Spleen (tissue), 7 donors: Measurements from ENCODE around the gene POU3F2.

Experiments
- POLR2A ChIP-seq, 3 donors: fragments of 450-650 bp; IDR thresholded peaks; one replicate each; pipeline ENCODE4 v1.5.1; 2017; ENCODE audit warnings: antibody characterized with exemption in 3 of 3, mild to moderate bottlenecking in 1 of 3
- TF ChIP-seq, protein P1 (sequence below), 11 experiments: fragments of 200-600 bp in 7 of 11; fragments of 450-650 bp in 4 of 11; sonication (generic) in 4 of 11; IDR thresholded peaks in 8 of 11; conservative IDR thresholded peaks in 3 of 11; 1 replicate in 7 of 11; 2 replicates in 4 of 11; pipeline versions ENCODE4 v1.4.0 to v1.8.0; 2016 to 2021; ENCODE audit warnings: antibody characterized with exemption in 11 of 11, inconsistent platforms in 4 of 11, mild to moderate bottlenecking in 1 of 11
- donor health status: DM: no; HTN: no; CAD: no; lungs with moderate emphysema.
- donor health status: DM: no; HTN: no; CAD: no.
- donor health status: DM: no; HTN: no; CAD: no.

DNA sequence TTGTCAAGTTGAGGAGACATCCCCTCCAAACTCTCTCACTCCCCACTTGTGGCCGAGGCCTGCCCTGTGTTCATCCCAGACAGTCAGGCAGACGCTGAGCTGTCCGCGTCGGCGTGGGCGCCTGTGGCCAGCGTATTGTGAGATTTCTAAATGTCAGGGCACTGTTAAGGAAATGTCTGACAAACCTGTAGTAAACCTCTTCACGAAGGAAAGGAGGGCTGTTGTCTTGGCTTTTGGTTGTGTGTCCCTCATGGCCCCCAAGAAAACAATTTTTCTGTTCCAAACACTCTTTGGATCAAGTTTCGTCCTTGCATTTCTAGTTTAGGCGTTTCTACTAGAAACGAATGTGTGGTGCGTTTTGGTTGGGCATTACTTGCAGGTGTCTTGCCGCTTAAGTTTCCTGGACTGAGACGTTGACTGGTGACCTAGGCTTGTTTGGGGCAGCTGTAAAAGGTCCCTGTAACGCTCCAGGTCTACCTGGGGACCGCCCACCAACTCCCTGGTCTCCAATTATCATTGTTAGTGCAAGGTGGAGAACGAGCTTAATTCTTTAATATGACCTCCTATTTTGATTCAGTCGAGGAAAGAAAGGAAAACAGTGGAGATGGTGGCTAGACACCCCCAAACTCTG is 8.7 kb upstream of the POU3F2 start:
- no peak for TF ChIP-seq POLR2A (IDR thresholded peaks at IDR 0.05)
- TF ChIP-seq, protein P1, sequence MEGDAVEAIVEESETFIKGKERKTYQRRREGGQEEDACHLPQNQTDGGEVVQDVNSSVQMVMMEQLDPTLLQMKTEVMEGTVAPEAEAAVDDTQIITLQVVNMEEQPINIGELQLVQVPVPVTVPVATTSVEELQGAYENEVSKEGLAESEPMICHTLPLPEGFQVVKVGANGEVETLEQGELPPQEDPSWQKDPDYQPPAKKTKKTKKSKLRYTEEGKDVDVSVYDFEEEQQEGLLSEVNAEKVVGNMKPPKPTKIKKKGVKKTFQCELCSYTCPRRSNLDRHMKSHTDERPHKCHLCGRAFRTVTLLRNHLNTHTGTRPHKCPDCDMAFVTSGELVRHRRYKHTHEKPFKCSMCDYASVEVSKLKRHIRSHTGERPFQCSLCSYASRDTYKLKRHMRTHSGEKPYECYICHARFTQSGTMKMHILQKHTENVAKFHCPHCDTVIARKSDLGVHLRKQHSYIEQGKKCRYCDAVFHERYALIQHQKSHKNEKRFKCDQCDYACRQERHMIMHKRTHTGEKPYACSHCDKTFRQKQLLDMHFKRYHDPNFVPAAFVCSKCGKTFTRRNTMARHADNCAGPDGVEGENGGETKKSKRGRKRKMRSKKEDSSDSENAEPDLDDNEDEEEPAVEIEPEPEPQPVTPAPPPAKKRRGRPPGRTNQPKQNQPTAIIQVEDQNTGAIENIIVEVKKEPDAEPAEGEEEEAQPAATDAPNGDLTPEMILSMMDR (IDR thresholded peaks at IDR 0.05 in 8 of 11, conservative IDR thresholded peaks at IDR 0.05 in 3 of 11), result no peak
